PC-9 (cell line): ENCODE measurements around the gene LRMDA. TPM values are rescaled to one million over a fixed set of nuclear protein-coding genes. Genes with fewer than 3 reads are reported as not detected.

Experiments
- BruUV-seq: library from RNA; stranded (reverse); fragments of 400-500 nt; replicated peaks from 2 replicates; lab custom pipeline; 2021; lab: Mats Ljungman, UMichigan
- CTCF ChIA-PET: fragments of 300-600 bp; sonication (Branson Sonifier 250); formaldehyde crosslinking; loops from one replicate; lab custom pipeline; 2022; ENCODE audit warnings: antibody characterized with exemption; lab: Charles Lee
- POLR2A ChIA-PET: fragments of 300-600 bp; sonication (Branson Sonifier 250); formaldehyde crosslinking; loops from one replicate; lab custom pipeline; 2022; ENCODE audit warnings: antibody characterized with exemption; ENCODE audit not compliant: unreplicated experiment; lab: Charles Lee
- DNase-seq, 2 experiments: peaks; one replicate each; pipeline versions ENCODE4 v3.0.0 to v3.0.0-alpha.2; 2015 to 2022; ENCODE audit warnings: mixed read lengths in 1 of 2
- H2AFZ ChIP-seq: fragments of 200-600 bp; sonication (generic); 2 replicates; pipeline ENCODE4 v1.8.1; 2017; ENCODE audit warnings: antibody characterized with exemption
- H3F3A ChIP-seq: fragments of 200-600 bp; sonication (generic); 2 replicates; pipeline ENCODE4 v1.8.1; 2017; ENCODE audit warnings: antibody characterized with exemption, mild to moderate bottlenecking, low read depth; ENCODE audit not compliant: insufficient read depth
- H3K27ac ChIP-seq: fragments of 200-600 bp; sonication (generic); 2 replicates; pipeline ENCODE4 v1.6.1; 2016; ENCODE audit warnings: mixed run types
- H3K27me3 ChIP-seq: fragments of 200-600 bp; sonication (generic); 2 replicates; pipeline ENCODE4 v1.6.1; 2016; ENCODE audit warnings: low read depth, mixed run types; ENCODE audit not compliant: insufficient read depth
- H3K36me3 ChIP-seq: fragments of 200-600 bp; sonication (generic); 2 replicates; pipeline ENCODE4 v1.6.1; 2016; ENCODE audit warnings: low read depth, mixed run types
- H3K4me1 ChIP-seq: fragments of 200-600 bp; sonication (generic); replicated peaks from 2 replicates; pipeline ENCODE4 v1.6.1; 2016; ENCODE audit warnings: mixed run types; ENCODE audit not compliant: insufficient read depth
- H3K4me2 ChIP-seq: fragments of 200-600 bp; sonication (generic); 2 replicates; pipeline ENCODE4 v1.6.1; 2017; ENCODE audit warnings: mixed run types
- H3K4me3 ChIP-seq: fragments of 200-600 bp; sonication (generic); 2 replicates; pipeline ENCODE4 v1.6.1; 2016; ENCODE audit warnings: mixed run types
- H3K79me2 ChIP-seq: fragments of 200-600 bp; sonication (generic); 2 replicates; pipeline ENCODE4 v1.6.1; 2017; ENCODE audit warnings: low read depth, mixed run types
- H3K9me2 ChIP-seq: fragments of 200-600 bp; sonication (generic); 2 replicates; pipeline ENCODE4 v1.8.1; 2017; ENCODE audit warnings: mild to moderate bottlenecking; ENCODE audit not compliant: insufficient read depth
- H3K9me3 ChIP-seq: fragments of 200-600 bp; sonication (generic); 2 replicates; pipeline ENCODE4 v1.8.1; 2016; ENCODE audit warnings: low read depth; ENCODE audit not compliant: insufficient read depth
- H4K20me1 ChIP-seq: fragments of 200-600 bp; sonication (generic); 2 replicates; pipeline ENCODE4 v1.8.1; 2017; ENCODE audit not compliant: insufficient read depth
- EZH2 ChIP-seq: fragments of 200-600 bp; sonication (generic); IDR thresholded peaks from 2 replicates; pipeline ENCODE4 v1.8.0; 2017; ENCODE audit warnings: antibody characterized with exemption, low read depth
- intact Hi-C: fragments of 100-400 bp; cut with micrococcal nuclease; formaldehyde crosslinking; loops from one replicate; pipeline ENCODE4 v1.10.0; 2022; ENCODE audit not compliant: unreplicated experiment
- total RNA-seq: library from RNA; stranded (reverse); gene quantifications from 2 replicates; pipeline ENCODE4 v1.2.3, GENCODE V29; 2021
- TF ChIP-seq, protein P1 (sequence below): fragments of 200-600 bp; sonication (generic); conservative IDR thresholded peaks from 2 replicates; pipeline ENCODE4 v1.6.1; 2017; ENCODE audit warnings: mixed run types, antibody characterized with exemption, mild to moderate bottlenecking, moderate library complexity

LRMDA gene
- total RNA-seq, 1 experiment from 2014 or later: not detected

DNA sequence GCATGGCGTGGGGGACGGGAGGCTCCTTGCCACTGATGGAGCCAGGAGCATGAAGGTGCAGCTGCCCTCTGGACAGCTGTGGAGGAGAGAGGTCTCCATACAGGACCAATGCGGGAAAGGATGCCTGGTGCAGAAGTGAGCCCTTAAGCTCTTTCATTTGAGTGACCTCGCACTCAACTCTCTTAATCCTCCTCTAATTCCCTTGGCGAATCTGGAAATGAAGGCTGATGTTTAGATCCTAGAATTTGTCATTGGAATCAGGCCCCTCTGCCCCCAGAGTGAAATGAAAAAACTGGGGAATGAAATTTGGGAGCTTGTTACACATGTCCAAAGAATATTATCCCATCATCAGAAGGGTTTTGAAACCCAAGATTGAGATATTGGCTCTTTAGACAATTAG, 639.5 kb downstream of the LRMDA start:
- TF ChIP-seq, protein P1, sequence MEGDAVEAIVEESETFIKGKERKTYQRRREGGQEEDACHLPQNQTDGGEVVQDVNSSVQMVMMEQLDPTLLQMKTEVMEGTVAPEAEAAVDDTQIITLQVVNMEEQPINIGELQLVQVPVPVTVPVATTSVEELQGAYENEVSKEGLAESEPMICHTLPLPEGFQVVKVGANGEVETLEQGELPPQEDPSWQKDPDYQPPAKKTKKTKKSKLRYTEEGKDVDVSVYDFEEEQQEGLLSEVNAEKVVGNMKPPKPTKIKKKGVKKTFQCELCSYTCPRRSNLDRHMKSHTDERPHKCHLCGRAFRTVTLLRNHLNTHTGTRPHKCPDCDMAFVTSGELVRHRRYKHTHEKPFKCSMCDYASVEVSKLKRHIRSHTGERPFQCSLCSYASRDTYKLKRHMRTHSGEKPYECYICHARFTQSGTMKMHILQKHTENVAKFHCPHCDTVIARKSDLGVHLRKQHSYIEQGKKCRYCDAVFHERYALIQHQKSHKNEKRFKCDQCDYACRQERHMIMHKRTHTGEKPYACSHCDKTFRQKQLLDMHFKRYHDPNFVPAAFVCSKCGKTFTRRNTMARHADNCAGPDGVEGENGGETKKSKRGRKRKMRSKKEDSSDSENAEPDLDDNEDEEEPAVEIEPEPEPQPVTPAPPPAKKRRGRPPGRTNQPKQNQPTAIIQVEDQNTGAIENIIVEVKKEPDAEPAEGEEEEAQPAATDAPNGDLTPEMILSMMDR: no peak
- TF ChIP-seq EZH2: no peak
- intact Hi-C loops: no loop called here

DNA sequence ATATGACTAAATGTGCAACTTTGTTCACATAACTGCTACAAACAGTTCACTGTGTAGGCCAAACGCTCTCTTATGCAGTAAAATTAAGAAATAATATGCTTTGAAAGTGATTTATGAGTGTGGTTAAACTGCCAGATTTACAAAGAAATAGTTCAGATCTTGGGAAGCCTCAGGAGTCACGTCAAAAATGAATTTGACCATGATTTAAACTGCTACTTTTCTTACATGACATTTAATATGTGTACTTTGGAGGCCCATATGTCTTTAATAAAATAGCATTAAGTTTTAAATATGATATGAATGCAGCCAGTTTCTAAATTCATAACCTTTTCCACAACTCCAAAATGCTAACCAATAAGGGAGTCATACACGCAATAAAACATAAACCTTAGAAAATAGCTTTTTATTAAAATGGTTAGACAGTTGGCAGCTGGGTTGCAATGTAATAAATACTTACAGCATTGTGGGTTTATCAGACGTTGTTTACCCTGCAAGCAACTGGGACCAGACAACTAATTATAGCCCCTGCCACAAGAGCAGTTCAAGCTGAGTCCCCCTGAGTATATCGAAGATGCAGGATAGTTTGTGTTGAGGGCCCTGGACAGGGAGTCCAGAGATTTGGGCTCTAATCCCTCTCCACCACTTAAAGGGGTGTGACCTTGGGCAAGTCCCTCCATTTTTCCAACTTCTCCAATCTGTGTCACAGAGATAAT, 640.4 kb downstream of the LRMDA start:
- Histone ChIP-seq H3K9me2 (no peaks in the 10 kb centered on the region), H3K36me3 (no peaks in the 10 kb centered on the region), H3K4me1 (no peaks in the 10 kb centered on the region), H2AFZ (no peak overlapping the region), H4K20me1 (no peaks in the 10 kb centered on the region), H3K4me2 (no peak overlapping the region), H3F3A (no peaks in the 10 kb centered on the region), H3K27ac (no peak overlapping the region), H3K4me3 (no peak overlapping the region), H3K27me3 (no peaks in the 10 kb centered on the region), H3K79me2 (no peaks in the 10 kb centered on the region), H3K9me3 (no peaks in the 10 kb centered on the region)
- TF ChIP-seq, protein P1: no peak
- TF ChIP-seq EZH2: no peak
- no TSS peak for BruUV-seq
- POLR2A ChIA-PET: no interaction called here
- CTCF ChIA-PET: no interaction called here
- DNase-seq: no peak
- intact Hi-C loops: no loop called here

More for the DNA sequence above, 639.5 kb downstream of the LRMDA start:
- no peak overlapping the region for H3K4me3 ChIP-seq
- no peak for DNase-seq
- no peaks in the 10 kb centered on the region for H3K9me2 ChIP-seq
- H3K79me2 ChIP-seq: no peaks in the 10 kb centered on the region
- H4K20me1 ChIP-seq: no peaks in the 10 kb centered on the region
- no peaks in the 10 kb centered on the region for H3K4me1 ChIP-seq
- H2AFZ ChIP-seq: no peak overlapping the region
- BruUV-seq: no TSS peak
- H3F3A ChIP-seq: no peaks in the 10 kb centered on the region
- H3K27ac ChIP-seq: no peak overlapping the region
- H3K27me3 ChIP-seq: no peaks in the 10 kb centered on the region
- ChIA-PET CTCF (no interaction called here), POLR2A (no interaction called here)
- no peaks in the 10 kb centered on the region for H3K36me3 ChIP-seq
- no peaks in the 10 kb centered on the region for H3K9me3 ChIP-seq
- H3K4me2 ChIP-seq: no peak overlapping the region

- Histone ChIP-seq H3K4me1 (no peaks in the 10 kb centered on the region), H3K79me2 (no peaks in the 10 kb centered on the region), H3K4me2 (no peak overlapping the region), H3K9me3 (no peaks in the 10 kb centered on the region), H3K27ac (no peak overlapping the region), H3K27me3 (no peaks in the 10 kb centered on the region), H3K9me2 (no peaks in the 10 kb centered on the region), H3K36me3 (no peaks in the 10 kb centered on the region), H3K4me3 (no peak overlapping the region), H3F3A (no peaks in the 10 kb centered on the region), H2AFZ (no peak overlapping the region), H4K20me1 (no peaks in the 10 kb centered on the region)
- BruUV-seq: no TSS peak
- ChIA-PET CTCF (no interaction called here), POLR2A (no interaction called here)
- no peak for TF ChIP-seq EZH2
- TF ChIP-seq, protein P1: no peak
- intact Hi-C loops: no loop called here
- no peak for DNase-seq
Observed at GRCh38 chr10:76072384-76072783, 641.0 kb downstream of the LRMDA start.
